ENCODE measurements around the gene TCF7L2.

Gene TCF7L2

GRCh38 chr10:113007821-113008220 is 57.8 kb downstream of the TCF7L2 start:
- Histone ChIP-seq H3K36me3 (ENCODE audit: control insufficient read depth, insufficient read depth, low read length) (peaks cover 57% of the 10 kb centered on the region), H3K4me3 (ENCODE audit: extremely low read depth, insufficient read depth, low read length, poor library complexity, severe bottlenecking) (no peak overlapping the region), H3K27ac (ENCODE audit: low read depth, low read length, severe bottlenecking) (no peak overlapping the region), H3K4me1 (ENCODE audit: control insufficient read depth, insufficient read depth, low read length, poor library complexity, severe bottlenecking) (peaks cover 24% of the 10 kb centered on the region), H3K9me3 (ENCODE audit: control insufficient read depth, low read length) (no peaks in the 10 kb centered on the region)
- WGBS, 2 experiments (ENCODE audit: insufficient coverage in 2 of 2): 73 to 80% methylated on average over 6 to 8 of the region's 8 CpGs

- Histone ChIP-seq H3K4me3 (ENCODE audit: extremely low read depth, insufficient read depth, low read length, poor library complexity, severe bottlenecking) (no peak overlapping the region), H3K27ac (ENCODE audit: low read depth, low read length, severe bottlenecking) (no peak overlapping the region), H3K36me3 (ENCODE audit: control insufficient read depth, insufficient read depth, low read length) (peaks cover 40% of the 10 kb centered on the region), H3K4me1 (ENCODE audit: control insufficient read depth, insufficient read depth, low read length, poor library complexity, severe bottlenecking) (peaks cover 13% of the 10 kb centered on the region), H3K9me3 (ENCODE audit: control insufficient read depth, low read length) (no peaks in the 10 kb centered on the region)
- 94 to 98% methylated on average over 9 to 12 of the region's 12 CpGs for WGBS, 2 experiments (ENCODE audit: insufficient coverage in 2 of 2)
Measured at GRCh38 chr10:113011592-113012374, 61.7 kb downstream of the TCF7L2 start.

- H3K27ac ChIP-seq (ENCODE audit: low read depth, low read length, severe bottlenecking): no peak overlapping the region
- H3K4me3 ChIP-seq (ENCODE audit: extremely low read depth, insufficient read depth, low read length, poor library complexity, severe bottlenecking): no peak overlapping the region
- H3K9me3 ChIP-seq (ENCODE audit: control insufficient read depth, low read length): no peaks in the 10 kb centered on the region
- H3K4me1 ChIP-seq (ENCODE audit: control insufficient read depth, insufficient read depth, low read length, poor library complexity, severe bottlenecking): peaks cover 29% of the 10 kb centered on the region
- 82% methylated on average over 3 of the region's 4 CpGs; no CpG with 5 or more reads in 1 of the 2 experiments for WGBS, 2 experiments (ENCODE audit: insufficient coverage in 2 of 2)
- peaks cover 25% of the 10 kb centered on the region for H3K36me3 ChIP-seq (ENCODE audit: control insufficient read depth, insufficient read depth, low read length)
Measured at GRCh38 chr10:113015201-113015600, 65.2 kb downstream of the TCF7L2 start.

GRCh38 chr10:113017376-113017775 is 67.3 kb downstream of the TCF7L2 start:
- no peak overlapping the region for H3K4me3 ChIP-seq (ENCODE audit: extremely low read depth, insufficient read depth, low read length, poor library complexity, severe bottlenecking)
- peaks cover 37% of the 10 kb centered on the region for H3K4me1 ChIP-seq (ENCODE audit: control insufficient read depth, insufficient read depth, low read length, poor library complexity, severe bottlenecking)
- H3K27ac ChIP-seq (ENCODE audit: low read depth, low read length, severe bottlenecking): no peak overlapping the region
- peaks cover 16% of the 10 kb centered on the region for H3K36me3 ChIP-seq (ENCODE audit: control insufficient read depth, insufficient read depth, low read length)
- no peaks in the 10 kb centered on the region for H3K9me3 ChIP-seq (ENCODE audit: control insufficient read depth, low read length)
- 83 to 84% methylated on average over 4 to 5 of the region's 5 CpGs for WGBS, 2 experiments (ENCODE audit: insufficient coverage in 2 of 2)

GRCh38 chr10:113018034-113018433 is 68.0 kb downstream of the TCF7L2 start:
- no peak overlapping the region for H3K27ac ChIP-seq (ENCODE audit: low read depth, low read length, severe bottlenecking)
- H3K4me1 ChIP-seq (ENCODE audit: control insufficient read depth, insufficient read depth, low read length, poor library complexity, severe bottlenecking): peaks cover 37% of the 10 kb centered on the region
- 100% methylated on average over 2 of the region's 3 CpGs; no CpG with 5 or more reads in 1 of the 2 experiments for WGBS, 2 experiments (ENCODE audit: insufficient coverage in 2 of 2)

GRCh38 chr10:113019096-113019495 is 69.0 kb downstream of the TCF7L2 start:
- Histone ChIP-seq H3K9me3 (ENCODE audit: control insufficient read depth, low read length) (no peaks in the 10 kb centered on the region), H3K27ac (ENCODE audit: low read depth, low read length, severe bottlenecking) (no peak overlapping the region), H3K4me3 (ENCODE audit: extremely low read depth, insufficient read depth, low read length, poor library complexity, severe bottlenecking) (no peak overlapping the region), H3K4me1 (ENCODE audit: control insufficient read depth, insufficient read depth, low read length, poor library complexity, severe bottlenecking) (peaks cover 37% of the 10 kb centered on the region), H3K36me3 (ENCODE audit: control insufficient read depth, insufficient read depth, low read length) (peaks cover 16% of the 10 kb centered on the region)
- 73 to 74% methylated on average over 8 of the region's 8 CpGs for WGBS, 2 experiments (ENCODE audit: insufficient coverage in 2 of 2)

More at GRCh38 chr10:113018034-113018433, 68.0 kb downstream of the TCF7L2 start:
- Histone ChIP-seq H3K36me3 (ENCODE audit: control insufficient read depth, insufficient read depth, low read length) (peaks cover 16% of the 10 kb centered on the region), H3K4me3 (ENCODE audit: extremely low read depth, insufficient read depth, low read length, poor library complexity, severe bottlenecking) (no peak overlapping the region), H3K9me3 (ENCODE audit: control insufficient read depth, low read length) (no peaks in the 10 kb centered on the region)

- Histone ChIP-seq H3K9me3 (ENCODE audit: control insufficient read depth, low read length) (no peaks in the 10 kb centered on the region), H3K27ac (ENCODE audit: low read depth, low read length, severe bottlenecking) (no peak overlapping the region), H3K4me1 (ENCODE audit: control insufficient read depth, insufficient read depth, low read length, poor library complexity, severe bottlenecking) (peaks cover 37% of the 10 kb centered on the region), H3K4me3 (ENCODE audit: extremely low read depth, insufficient read depth, low read length, poor library complexity, severe bottlenecking) (no peak overlapping the region), H3K36me3 (ENCODE audit: control insufficient read depth, insufficient read depth, low read length) (peaks cover 20% of the 10 kb centered on the region)
- WGBS, 2 experiments (ENCODE audit: insufficient coverage in 2 of 2): 47 to 52% methylated on average over 5 to 7 of the region's 12 CpGs
Measured at GRCh38 chr10:113019692-113020474, 69.8 kb downstream of the TCF7L2 start.

- Histone ChIP-seq H3K4me1 (ENCODE audit: control insufficient read depth, insufficient read depth, low read length, poor library complexity, severe bottlenecking) (peaks cover 38% of the 10 kb centered on the region), H3K27ac (ENCODE audit: low read depth, low read length, severe bottlenecking) (no peak overlapping the region), H3K9me3 (ENCODE audit: control insufficient read depth, low read length) (no peaks in the 10 kb centered on the region), H3K4me3 (ENCODE audit: extremely low read depth, insufficient read depth, low read length, poor library complexity, severe bottlenecking) (no peak overlapping the region), H3K36me3 (ENCODE audit: control insufficient read depth, insufficient read depth, low read length) (peaks cover 20% of the 10 kb centered on the region)
- WGBS, 2 experiments (ENCODE audit: insufficient coverage in 2 of 2): 100% methylated on average over 1 of the region's 2 CpGs; no CpG with 5 or more reads in 1 of the 2 experiments
Measured at GRCh38 chr10:113020475-113020753, 70.4 kb downstream of the TCF7L2 start.

GRCh38 chr10:113020838-113021237 is 70.8 kb downstream of the TCF7L2 start:
- Histone ChIP-seq H3K9me3 (ENCODE audit: control insufficient read depth, low read length) (no peaks in the 10 kb centered on the region), H3K36me3 (ENCODE audit: control insufficient read depth, insufficient read depth, low read length) (peaks cover 20% of the 10 kb centered on the region), H3K4me1 (ENCODE audit: control insufficient read depth, insufficient read depth, low read length, poor library complexity, severe bottlenecking) (peaks cover 40% of the 10 kb centered on the region), H3K4me3 (ENCODE audit: extremely low read depth, insufficient read depth, low read length, poor library complexity, severe bottlenecking) (no peak overlapping the region), H3K27ac (ENCODE audit: low read depth, low read length, severe bottlenecking) (no peak overlapping the region)
- 91 to 98% methylated on average over 6 to 7 of the region's 7 CpGs for WGBS, 2 experiments (ENCODE audit: insufficient coverage in 2 of 2)

- Histone ChIP-seq H3K36me3 (ENCODE audit: control insufficient read depth, insufficient read depth, low read length) (peaks cover 20% of the 10 kb centered on the region), H3K4me1 (ENCODE audit: control insufficient read depth, insufficient read depth, low read length, poor library complexity, severe bottlenecking) (peaks cover 45% of the 10 kb centered on the region), H3K4me3 (ENCODE audit: extremely low read depth, insufficient read depth, low read length, poor library complexity, severe bottlenecking) (no peak overlapping the region), H3K27ac (ENCODE audit: low read depth, low read length, severe bottlenecking) (no peak overlapping the region), H3K9me3 (ENCODE audit: control insufficient read depth, low read length) (no peaks in the 10 kb centered on the region)
- 97 to 98% methylated on average over 4 to 8 of the region's 9 CpGs for WGBS, 2 experiments (ENCODE audit: insufficient coverage in 2 of 2)
Measured at GRCh38 chr10:113021268-113022040, 71.4 kb downstream of the TCF7L2 start.

Data from mesodermal cell (in vitro differentiated cells).